BLaER1 treated with 17β-estradiol and CSF1 and Interleukin-3, amounts not matched to agents 10 nM and 100 nM (cell line): ENCODE data around the gene BRAP.
A peak's percentile ranks its signal among the peaks of the same experiment; 100 is the strongest.
"Not testable (repeated sequence)": the region's sequence is repeated elsewhere in the genome, so short reads cannot be mapped to it uniquely, and the experiment has no call there.

ENCODE experiments used
- H3K27ac ChIP-seq, 11 experiments: shearing (Covaris generic); formaldehyde crosslinking; 2 replicates each; pipeline ENCODE4 v1.8.1; 2022
- H3K27me3 ChIP-seq, 11 experiments: shearing (Covaris generic); formaldehyde crosslinking; 2 replicates each; pipeline ENCODE4 v1.8.1; 2022
- H3K36me3 ChIP-seq, 11 experiments: shearing (Covaris generic); formaldehyde crosslinking; 2 replicates each; pipeline ENCODE4 v1.8.1; 2022
- H3K4me1 ChIP-seq, 10 experiments: shearing (Covaris generic); formaldehyde crosslinking; 2 replicates each; pipeline ENCODE4 v1.8.1; 2022
- H3K4me2 ChIP-seq, 11 experiments: shearing (Covaris generic); formaldehyde crosslinking; 2 replicates each; pipeline ENCODE4 v1.8.1; 2022
- H3K4me3 ChIP-seq, 10 experiments: shearing (Covaris generic); formaldehyde crosslinking; 2 replicates each; pipeline ENCODE4 v1.8.1; 2022
- H3K9ac ChIP-seq, 11 experiments: shearing (Covaris generic); formaldehyde crosslinking; 2 replicates each; pipeline ENCODE4 v1.8.1; 2022
- H3K9me3 ChIP-seq, 11 experiments: shearing (Covaris generic); formaldehyde crosslinking; replicated peaks in 1 of 11; 2 replicates each; pipeline ENCODE4 v1.8.1; 2022
- H4K20me1 ChIP-seq, 11 experiments: shearing (Covaris generic); formaldehyde crosslinking; 2 replicates each; pipeline ENCODE4 v1.8.1; 2022
- Cebpa-rat ChIP-seq, 11 experiments: shearing (Covaris generic); IDR thresholded peaks; 2 replicates each; pipeline ENCODE4 v1.8.1; 2022

Gene BRAP

GRCh38 chr12:111685811-111686573 lies at the start of gene BRAP, which contains the start of gene ACAD10:
BRAP (minus strand) TSS chr12:111685956; CDS start chr12:111685792, 164 bp downstream.
ACAD10 (plus strand) TSS chr12:111686053; CDS start chr12:111692710, 6,657 bp downstream.
- Histone ChIP-seq H3K4me2 (peak within 1 kb of the TSS; percentile 84 to 97 (median 94)), H3K4me1 (peaks cover 22 to 27% (median 25%) of the 10 kb centered on the region in 10 experiments), H3K27me3 (no peaks in the 10 kb centered on the region), H3K9ac (peak within 1 kb of the TSS; percentile 94 to 98 (median 96)), H3K27ac (peak within 1 kb of the TSS; percentile 88 to 94 (median 91)), H4K20me1 (peaks cover 0 to 37% (median 28%) of the 10 kb centered on the region in 11 experiments; a peak in 19 of 22 replicates), H3K9me3 (no peaks in the 10 kb centered on the region), H3K36me3 (peaks cover 24 to 35% (median 28%) of the 10 kb centered on the region in 11 experiments), H3K4me3 (peak within 1 kb of the TSS; percentile 84 to 98 (median 90))
- no peak for TF ChIP-seq Cebpa-rat (IDR thresholded peaks at IDR 0.05)

- Histone ChIP-seq H3K27me3 (no peaks in the 10 kb centered on the region), H4K20me1 (peaks cover 0 to 5% (median 0%) of the 10 kb centered on the region in 11 experiments; a peak in 1 of 22 replicates), H3K9me3 (no peaks in the 10 kb centered on the region), H3K9ac (no peak overlapping the region), H3K27ac (no peak overlapping the region), H3K4me1 (peaks cover 13 to 36% (median 25%) of the 10 kb centered on the region in 10 experiments), H3K4me2 (no peak overlapping the region), H3K4me3 (no peak overlapping the region), H3K36me3 (peaks cover 39 to 80% (median 54%) of the 10 kb centered on the region in 11 experiments)
- TF ChIP-seq Cebpa-rat (IDR thresholded peaks at IDR 0.05) = no peak
These were observed 47.7 kb upstream of the BRAP start for GRCh38 chr12:111733340-111733915.

- Histone ChIP-seq H4K20me1 (peaks cover 0 to 6% (median 0%) of the 10 kb centered on the region in 11 experiments; a peak in 1 of 22 replicates), H3K36me3 (peaks cover 32 to 79% (median 49%) of the 10 kb centered on the region in 11 experiments), H3K27me3 (no peaks in the 10 kb centered on the region), H3K9me3 (no peaks in the 10 kb centered on the region), H3K9ac (no peak overlapping the region), H3K27ac (no peak overlapping the region), H3K4me1 (peaks cover 13 to 36% (median 25%) of the 10 kb centered on the region in 10 experiments), H3K4me2 (no peak overlapping the region), H3K4me3 (no peak overlapping the region)
- TF ChIP-seq Cebpa-rat (IDR thresholded peaks at IDR 0.05) = no peak
These were observed 47.0 kb upstream of the BRAP start for GRCh38 chr12:111732786-111733185.

GRCh38 chr12:111730420-111730819 lies 44.7 kb upstream of the BRAP start:
- Histone ChIP-seq H3K4me1 (peaks cover 13 to 36% (median 25%) of the 10 kb centered on the region in 10 experiments), H3K9ac (peak overlapping the region; percentile 1 to 59 (median 43); a peak in 18 of 22 replicates), H3K4me2 (peak overlapping the region; percentile 48 to 75 (median 65)), H3K36me3 (peaks cover 28 to 74% (median 41%) of the 10 kb centered on the region in 11 experiments), H4K20me1 (peaks cover 0 to 6% (median 0%) of the 10 kb centered on the region in 11 experiments; a peak in 1 of 22 replicates), H3K4me3 (peak overlapping the region in 1 of 10 experiments; percentile 0; a peak in 2 of 20 replicates), H3K27me3 (no peaks in the 10 kb centered on the region), H3K27ac (peak overlapping the region in 8 of 11 experiments; percentile 6 to 59 (median 46); a peak in 13 of 22 replicates), H3K9me3 (0 out of 22 replicates have a peak, but pooled peaks cover 0 to under 1% (median 0%) of the 10 kb centered on the region in 11 experiments)
- TF ChIP-seq Cebpa-rat (IDR thresholded peaks at IDR 0.05) = no peak

GRCh38 chr12:111728795-111729194 lies 43.0 kb upstream of the BRAP start:
- Histone ChIP-seq H3K27me3 (no peaks in the 10 kb centered on the region), H4K20me1 (peaks cover 0 to 6% (median 0%) of the 10 kb centered on the region in 11 experiments; a peak in 1 of 22 replicates), H3K4me3 (no peak overlapping the region), H3K9me3 (peaks cover 0 to 15% (median 4%) of the 10 kb centered on the region in 11 experiments; a peak in 15 of 22 replicates), H3K9ac (no peak overlapping the region), H3K4me1 (peaks cover 13 to 36% (median 25%) of the 10 kb centered on the region in 10 experiments), H3K4me2 (no peak overlapping the region), H3K36me3 (peaks cover 27 to 73% (median 42%) of the 10 kb centered on the region in 11 experiments), H3K27ac (no peak overlapping the region)
- no peak for TF ChIP-seq Cebpa-rat (IDR thresholded peaks at IDR 0.05)

GRCh38 chr12:111723646-111724360 lies 38.0 kb upstream of the BRAP start:
- not testable (repeated sequence) for H3K4me3 ChIP-seq, H3K9ac ChIP-seq, H3K27ac ChIP-seq, H4K20me1 ChIP-seq, H3K4me1 ChIP-seq, H3K4me2 ChIP-seq, H3K27me3 ChIP-seq
- Histone ChIP-seq H3K36me3 (peaks cover 56 to 79% (median 65%) of the 10 kb centered on the region in 11 experiments), H3K9me3 (peaks cover 0 to 17% (median 7%) of the 10 kb centered on the region in 11 experiments; a peak in 16 of 22 replicates)

GRCh38 chr12:111720457-111720856 lies 34.7 kb upstream of the BRAP start:
- Histone ChIP-seq H3K27me3 (no peaks in the 10 kb centered on the region), H3K9me3 (peaks cover 0 to 17% (median 7%) of the 10 kb centered on the region in 11 experiments; a peak in 16 of 22 replicates), H3K27ac (no peak overlapping the region), H4K20me1 (peaks cover 0 to 3% (median 0%) of the 10 kb centered on the region in 11 experiments; a peak in 1 of 22 replicates), H3K4me3 (no peak overlapping the region), H3K36me3 (peaks cover 72 to 85% (median 79%) of the 10 kb centered on the region in 11 experiments), H3K9ac (no peak overlapping the region), H3K4me1 (no peaks in the 10 kb centered on the region), H3K4me2 (no peak overlapping the region)
- TF ChIP-seq Cebpa-rat (IDR thresholded peaks at IDR 0.05) = no peak

GRCh38 chr12:111719316-111719715 lies 33.6 kb upstream of the BRAP start:
- not testable (repeated sequence) for H3K4me2 ChIP-seq, H3K27me3 ChIP-seq, H3K4me1 ChIP-seq, H3K4me3 ChIP-seq, H3K27ac ChIP-seq, H3K9ac ChIP-seq, H4K20me1 ChIP-seq
- Histone ChIP-seq H3K36me3 (peaks cover 70 to 87% (median 81%) of the 10 kb centered on the region in 11 experiments), H3K9me3 (peaks cover 0 to 16% (median 7%) of the 10 kb centered on the region in 11 experiments; a peak in 16 of 22 replicates)
